HEK293T (cell line): ENCODE data around the gene SLC2A14.

Source experiments
- BHLHE40 ChIP-seq: fragments of 450-650 bp; IDR thresholded peaks from 2 replicates; pipeline ENCODE4 v1.6.1; 2016; ENCODE audit warnings: mild to moderate bottlenecking, moderate library complexity, borderline replicate concordance
- ELF4 ChIP-seq: fragments of 450-650 bp; IDR thresholded peaks from 2 replicates; pipeline ENCODE4 v1.6.1; 2017; ENCODE audit warnings: antibody characterized with exemption
- FOXA1 ChIP-seq: fragments of 450-650 bp; IDR thresholded peaks from 2 replicates; pipeline ENCODE4 v1.6.1; 2016; ENCODE audit warnings: mild to moderate bottlenecking
- FOXK2 ChIP-seq: fragments of 450-650 bp; IDR thresholded peaks from 2 replicates; pipeline ENCODE4 v1.6.1; 2016; ENCODE audit warnings: mild to moderate bottlenecking
- FOXM1 ChIP-seq: fragments of 450-650 bp; IDR thresholded peaks from 2 replicates; pipeline ENCODE4 v1.6.1; 2017; ENCODE audit warnings: mild to moderate bottlenecking, borderline replicate concordance
- LEF1 ChIP-seq: fragments of 450-650 bp; IDR thresholded peaks from 2 replicates; pipeline ENCODE4 v1.6.1; 2017; ENCODE audit warnings: mild to moderate bottlenecking, borderline replicate concordance
- NFRKB ChIP-seq: fragments of 450-650 bp; IDR thresholded peaks from 2 replicates; pipeline ENCODE4 v1.6.1; 2016; ENCODE audit warnings: mild to moderate bottlenecking, moderate library complexity
- SP1 ChIP-seq: fragments of 450-650 bp; IDR thresholded peaks from 2 replicates; pipeline ENCODE4 v1.6.1; 2017
- TARDBP ChIP-seq: fragments of 450-650 bp; IDR thresholded peaks from 2 replicates; pipeline ENCODE4 v1.6.1; 2016
- ZNF384 ChIP-seq: fragments of 450-650 bp; IDR thresholded peaks from 2 replicates; pipeline ENCODE4 v1.6.1; 2016
- TF ChIP-seq, protein P1 (sequence below): fragments of 450-650 bp; IDR thresholded peaks from 2 replicates; pipeline ENCODE4 v1.6.1; 2016

- TF ChIP-seq SP1 (no peak), FOXM1 (no peak), FOXK2 (no peak), BHLHE40 (no peak), NFRKB (no peak), FOXA1 (no peak), ZNF384 (no peak), TARDBP (no peak), LEF1 (no peak), ELF4 (no peak)
- TF ChIP-seq, protein P1, sequence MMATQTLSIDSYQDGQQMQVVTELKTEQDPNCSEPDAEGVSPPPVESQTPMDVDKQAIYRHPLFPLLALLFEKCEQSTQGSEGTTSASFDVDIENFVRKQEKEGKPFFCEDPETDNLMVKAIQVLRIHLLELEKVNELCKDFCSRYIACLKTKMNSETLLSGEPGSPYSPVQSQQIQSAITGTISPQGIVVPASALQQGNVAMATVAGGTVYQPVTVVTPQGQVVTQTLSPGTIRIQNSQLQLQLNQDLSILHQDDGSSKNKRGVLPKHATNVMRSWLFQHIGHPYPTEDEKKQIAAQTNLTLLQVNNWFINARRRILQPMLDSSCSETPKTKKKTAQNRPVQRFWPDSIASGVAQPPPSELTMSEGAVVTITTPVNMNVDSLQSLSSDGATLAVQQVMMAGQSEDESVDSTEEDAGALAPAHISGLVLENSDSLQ, result no peak
Measured at GRCh38 chr12:7892186-7892980, 19.7 kb upstream of the SLC2A14 start.
